K562 (cell line): Measurements from ENCODE around the gene ARL14EPL. TPM values are rescaled to one million over a fixed set of nuclear protein-coding genes. Genes with fewer than 3 reads are reported as not detected.

Source experiments
- CBX2 ChIP-seq: fragments of 200-600 bp; sonication (generic); IDR thresholded peaks from one replicate; pipeline ENCODE4 v1.6.1; 2012; ENCODE audit warnings: mild to moderate bottlenecking, low read length, inconsistent platforms; ENCODE audit not compliant: insufficient read depth, poor library complexity, severe bottlenecking
- CTBP1 ChIP-seq: fragments of 450-650 bp; IDR thresholded peaks from 2 replicates; pipeline ENCODE4 v1.6.1; 2016; ENCODE audit warnings: borderline replicate concordance
- EP300 ChIP-seq: IDR thresholded peaks from 2 replicates; pipeline ENCODE4 v1.6.1; 2012; ENCODE audit warnings: low read length, improper control_type of control experiment
- FOXK2 ChIP-seq, 2 experiments: fragments of 450-650 bp; IDR thresholded peaks in 1 of 2; conservative IDR thresholded peaks in 1 of 2; 2 replicates each; pipeline ENCODE4 v1.6.1; 2016; ENCODE audit warnings: low read depth in 2 of 2, mild to moderate bottlenecking in 1 of 2
- MEIS2 ChIP-seq: fragments of 450-650 bp; IDR thresholded peaks from 2 replicates; pipeline ENCODE4 v1.6.1; 2014; ENCODE audit warnings: mild to moderate bottlenecking; ENCODE audit not compliant: partially characterized antibody
- POLR2B ChIP-seq: fragments of 450-650 bp; IDR thresholded peaks from 2 replicates; pipeline ENCODE4 v1.6.1; 2018; ENCODE audit warnings: low read depth; ENCODE audit not compliant: partially characterized antibody
- RBM14 ChIP-seq: fragments of 200-400 bp; formaldehyde crosslinking; IDR thresholded peaks from 2 replicates; pipeline ENCODE4 v1.6.1; 2018; ENCODE audit warnings: low read depth, mild to moderate bottlenecking, low read length, moderate library complexity, borderline replicate concordance; ENCODE audit not compliant: insufficient read depth
- RFX7 ChIP-seq: fragments of 250-450 bp; sonication (Bioruptor Pico); IDR thresholded peaks from 2 replicates; pipeline ENCODE4 v1.5.1; 2021; ENCODE audit warnings: mild to moderate bottlenecking
- ZNF384 ChIP-seq: IDR thresholded peaks from 2 replicates; pipeline ENCODE4 v1.6.1; 2012; ENCODE audit warnings: low read depth, low read length, improper control_type of control experiment
- polyA plus RNA-seq, 8 experiments: library from polyadenylated mRNA; depleted of rRNA in 4 of 8; stranded (reverse) in 5 of 8; unstranded in 3 of 8; fragments of >200 nt; fragmentation: Nextera tagmentation in 2 of 8; fragmentation: Illumina TruSeq in 1 of 8; extraction: Ambion mirVana in 2 of 8; extraction: Trizol in 1 of 8; gene quantifications; 2 replicates each; pipeline versions ENCODE4 v1.2.1 to v1.2.3, GENCODE V29; 2011 to 2014; ENCODE audit warnings: inconsistent platforms in 1 of 8, missing spikeins in 1 of 8
- total RNA-seq, 7 experiments: library from RNA; depleted of rRNA in 6 of 7; stranded (reverse); fragments of >200 nt in 6 of 7; fragmentation: Illumina TruSeq in 2 of 7; extraction: Trizol in 2 of 7; gene quantifications; 2 replicates each; pipeline versions ENCODE4 v1.2.1 to v1.2.3, GENCODE V29; 2011 to 2021; ENCODE audit warnings: low replicate concordance in 1 of 7
- TF ChIP-seq, protein P1 (sequence below): fragments of 450-650 bp; conservative IDR thresholded peaks from 2 replicates; pipeline ENCODE4 v1.6.1; 2016; ENCODE audit warnings: missing genetic modification characterization, low read depth, mild to moderate bottlenecking, control low read depth, missing compliant biosample characterization
- TF ChIP-seq, protein P2 (sequence below): fragments of 450-650 bp; formaldehyde crosslinking; IDR thresholded peaks from 2 replicates; pipeline ENCODE4 v1.4.0; 2020; ENCODE audit warnings: mild to moderate bottlenecking, moderate library complexity
- TF ChIP-seq, protein P3 (sequence below): sonication (generic); formaldehyde crosslinking; IDR thresholded peaks from 2 replicates; pipeline ENCODE4 v1.9.0; 2022; ENCODE audit warnings: mild to moderate bottlenecking, missing genetic modification reagents
- TF ChIP-seq, protein P4 (sequence below): sonication (generic); formaldehyde crosslinking; IDR thresholded peaks from 2 replicates; pipeline ENCODE4 v1.8.1; 2023; ENCODE audit warnings: mild to moderate bottlenecking, missing genetic modification reagents
- TF ChIP-seq, protein P5 (sequence below): sonication (generic); formaldehyde crosslinking; IDR thresholded peaks from 2 replicates; pipeline ENCODE4 v1.8.0; 2022; ENCODE audit warnings: mild to moderate bottlenecking, missing genetic modification reagents
- TF ChIP-seq, protein P6 (sequence below), 3 experiments: IDR thresholded peaks in 2 of 3; conservative IDR thresholded peaks in 1 of 3; 2 replicates each; pipeline ENCODE4 v1.5.1; 2011 to 2012; ENCODE audit warnings: low read length in 3 of 3, mild to moderate bottlenecking in 3 of 3, control low read depth in 2 of 3, improper control_type of control experiment in 1 of 3, inconsistent platforms in 1 of 3, low read depth in 1 of 3, mixed read lengths in 1 of 3, moderate library complexity in 1 of 3; ENCODE audit not compliant: insufficient read depth in 2 of 3
- TF ChIP-seq, protein P7 (sequence below): fragments of 250-450 bp; sonication (Bioruptor Pico); IDR thresholded peaks from 2 replicates; pipeline ENCODE4 v1.8.0; 2021; ENCODE audit warnings: borderline replicate concordance, mild to moderate bottlenecking, moderate library complexity; ENCODE audit not compliant: poor library complexity, severe bottlenecking

The ARL14EPL gene
- total and polyA plus RNA-seq, 9 of the 15 experiments (the other 6 are each of a cell fraction or from before 2014, with no cell fraction given): 0.06 to 0.14 (median 0.08) TPM; not detected in 5

DNA sequence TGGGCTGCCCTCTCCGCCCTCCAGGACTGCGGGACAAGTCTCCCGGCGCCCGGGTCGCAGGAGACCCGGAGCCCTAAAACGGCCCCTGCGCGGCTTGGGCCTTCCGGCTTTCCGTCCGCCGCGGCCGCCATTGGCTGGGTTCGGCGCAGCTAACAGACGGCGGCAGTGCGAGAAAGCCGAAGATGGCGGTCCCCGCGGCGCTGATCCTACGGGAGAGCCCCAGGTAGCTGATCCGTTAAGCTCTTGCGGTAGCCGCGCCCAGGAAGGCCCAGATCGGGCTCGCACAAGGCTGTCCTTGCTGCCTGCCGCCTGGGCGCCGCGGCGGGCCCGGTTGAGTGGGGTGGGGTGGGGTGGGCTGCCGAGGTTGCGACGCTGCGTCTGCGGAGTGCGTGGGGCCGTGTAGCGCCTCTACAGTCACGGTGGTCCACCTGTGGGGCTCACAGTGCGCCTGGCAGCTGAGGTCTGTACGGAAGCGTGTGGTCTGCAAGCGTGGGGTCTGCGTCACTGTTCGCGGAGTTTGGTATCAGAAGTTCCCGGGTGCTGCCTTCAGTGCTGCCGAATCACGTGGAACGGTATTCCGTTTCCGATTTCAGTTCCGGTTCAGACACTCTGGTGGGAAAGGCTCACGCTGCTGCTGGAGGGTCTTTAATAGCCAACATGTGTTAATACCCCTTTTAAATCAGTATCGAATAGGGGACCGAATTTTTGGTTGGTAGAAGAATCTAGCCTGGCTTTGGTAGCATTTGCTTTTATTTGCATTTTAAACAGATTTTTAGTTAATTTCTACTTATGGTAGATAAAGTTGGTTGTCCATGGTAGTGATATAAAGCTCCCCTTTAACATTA is 52.8 kb downstream of the ARL14EPL start, which contains the start of gene COMMD10 (continued):
- TF ChIP-seq, protein P1, sequence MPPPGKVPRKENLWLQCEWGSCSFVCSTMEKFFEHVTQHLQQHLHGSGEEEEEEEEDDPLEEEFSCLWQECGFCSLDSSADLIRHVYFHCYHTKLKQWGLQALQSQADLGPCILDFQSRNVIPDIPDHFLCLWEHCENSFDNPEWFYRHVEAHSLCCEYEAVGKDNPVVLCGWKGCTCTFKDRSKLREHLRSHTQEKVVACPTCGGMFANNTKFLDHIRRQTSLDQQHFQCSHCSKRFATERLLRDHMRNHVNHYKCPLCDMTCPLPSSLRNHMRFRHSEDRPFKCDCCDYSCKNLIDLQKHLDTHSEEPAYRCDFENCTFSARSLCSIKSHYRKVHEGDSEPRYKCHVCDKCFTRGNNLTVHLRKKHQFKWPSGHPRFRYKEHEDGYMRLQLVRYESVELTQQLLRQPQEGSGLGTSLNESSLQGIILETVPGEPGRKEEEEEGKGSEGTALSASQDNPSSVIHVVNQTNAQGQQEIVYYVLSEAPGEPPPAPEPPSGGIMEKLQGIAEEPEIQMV (tag): no peak
- TF ChIP-seq, protein P2, sequence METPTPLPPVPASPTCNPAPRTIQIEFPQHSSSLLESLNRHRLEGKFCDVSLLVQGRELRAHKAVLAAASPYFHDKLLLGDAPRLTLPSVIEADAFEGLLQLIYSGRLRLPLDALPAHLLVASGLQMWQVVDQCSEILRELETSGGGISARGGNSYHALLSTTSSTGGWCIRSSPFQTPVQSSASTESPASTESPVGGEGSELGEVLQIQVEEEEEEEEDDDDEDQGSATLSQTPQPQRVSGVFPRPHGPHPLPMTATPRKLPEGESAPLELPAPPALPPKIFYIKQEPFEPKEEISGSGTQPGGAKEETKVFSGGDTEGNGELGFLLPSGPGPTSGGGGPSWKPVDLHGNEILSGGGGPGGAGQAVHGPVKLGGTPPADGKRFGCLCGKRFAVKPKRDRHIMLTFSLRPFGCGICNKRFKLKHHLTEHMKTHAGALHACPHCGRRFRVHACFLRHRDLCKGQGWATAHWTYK (CRISPR knock-in tag): no peak
- TF ChIP-seq CTBP1: peak; percentile 16; the same call in 1 of the 2 replicates
- TF ChIP-seq CBX2: no peak
- TF ChIP-seq, protein P3, sequence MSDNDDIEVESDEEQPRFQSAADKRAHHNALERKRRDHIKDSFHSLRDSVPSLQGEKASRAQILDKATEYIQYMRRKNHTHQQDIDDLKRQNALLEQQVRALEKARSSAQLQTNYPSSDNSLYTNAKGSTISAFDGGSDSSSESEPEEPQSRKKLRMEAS (CRISPR knock-in tag): peak; percentile 91
- no peak for TF ChIP-seq RBM14
- TF ChIP-seq, protein P4, sequence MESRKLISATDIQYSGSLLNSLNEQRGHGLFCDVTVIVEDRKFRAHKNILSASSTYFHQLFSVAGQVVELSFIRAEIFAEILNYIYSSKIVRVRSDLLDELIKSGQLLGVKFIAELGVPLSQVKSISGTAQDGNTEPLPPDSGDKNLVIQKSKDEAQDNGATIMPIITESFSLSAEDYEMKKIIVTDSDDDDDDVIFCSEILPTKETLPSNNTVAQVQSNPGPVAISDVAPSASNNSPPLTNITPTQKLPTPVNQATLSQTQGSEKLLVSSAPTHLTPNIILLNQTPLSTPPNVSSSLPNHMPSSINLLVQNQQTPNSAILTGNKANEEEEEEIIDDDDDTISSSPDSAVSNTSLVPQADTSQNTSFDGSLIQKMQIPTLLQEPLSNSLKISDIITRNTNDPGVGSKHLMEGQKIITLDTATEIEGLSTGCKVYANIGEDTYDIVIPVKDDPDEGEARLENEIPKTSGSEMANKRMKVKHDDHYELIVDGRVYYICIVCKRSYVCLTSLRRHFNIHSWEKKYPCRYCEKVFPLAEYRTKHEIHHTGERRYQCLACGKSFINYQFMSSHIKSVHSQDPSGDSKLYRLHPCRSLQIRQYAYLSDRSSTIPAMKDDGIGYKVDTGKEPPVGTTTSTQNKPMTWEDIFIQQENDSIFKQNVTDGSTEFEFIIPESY (CRISPR knock-in tag): 0 out of 2 replicates have a peak, but pooled peaks have one; percentile 74
- no peak for TF ChIP-seq ZNF384
- TF ChIP-seq, protein P5, sequence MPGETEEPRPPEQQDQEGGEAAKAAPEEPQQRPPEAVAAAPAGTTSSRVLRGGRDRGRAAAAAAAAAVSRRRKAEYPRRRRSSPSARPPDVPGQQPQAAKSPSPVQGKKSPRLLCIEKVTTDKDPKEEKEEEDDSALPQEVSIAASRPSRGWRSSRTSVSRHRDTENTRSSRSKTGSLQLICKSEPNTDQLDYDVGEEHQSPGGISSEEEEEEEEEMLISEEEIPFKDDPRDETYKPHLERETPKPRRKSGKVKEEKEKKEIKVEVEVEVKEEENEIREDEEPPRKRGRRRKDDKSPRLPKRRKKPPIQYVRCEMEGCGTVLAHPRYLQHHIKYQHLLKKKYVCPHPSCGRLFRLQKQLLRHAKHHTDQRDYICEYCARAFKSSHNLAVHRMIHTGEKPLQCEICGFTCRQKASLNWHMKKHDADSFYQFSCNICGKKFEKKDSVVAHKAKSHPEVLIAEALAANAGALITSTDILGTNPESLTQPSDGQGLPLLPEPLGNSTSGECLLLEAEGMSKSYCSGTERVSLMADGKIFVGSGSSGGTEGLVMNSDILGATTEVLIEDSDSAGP (CRISPR knock-in tag): no peak
- no peak for TF ChIP-seq MEIS2
- peak; percentile 27 to 44; a peak in 2 of 4 replicates for TF ChIP-seq FOXK2 (conservative IDR thresholded peaks at IDR 0.05 in 1 of 2, IDR thresholded peaks at IDR 0.05 in 1 of 2; ENCODE audit: low read depth in 2 of 2)
- TF ChIP-seq, protein P6, sequence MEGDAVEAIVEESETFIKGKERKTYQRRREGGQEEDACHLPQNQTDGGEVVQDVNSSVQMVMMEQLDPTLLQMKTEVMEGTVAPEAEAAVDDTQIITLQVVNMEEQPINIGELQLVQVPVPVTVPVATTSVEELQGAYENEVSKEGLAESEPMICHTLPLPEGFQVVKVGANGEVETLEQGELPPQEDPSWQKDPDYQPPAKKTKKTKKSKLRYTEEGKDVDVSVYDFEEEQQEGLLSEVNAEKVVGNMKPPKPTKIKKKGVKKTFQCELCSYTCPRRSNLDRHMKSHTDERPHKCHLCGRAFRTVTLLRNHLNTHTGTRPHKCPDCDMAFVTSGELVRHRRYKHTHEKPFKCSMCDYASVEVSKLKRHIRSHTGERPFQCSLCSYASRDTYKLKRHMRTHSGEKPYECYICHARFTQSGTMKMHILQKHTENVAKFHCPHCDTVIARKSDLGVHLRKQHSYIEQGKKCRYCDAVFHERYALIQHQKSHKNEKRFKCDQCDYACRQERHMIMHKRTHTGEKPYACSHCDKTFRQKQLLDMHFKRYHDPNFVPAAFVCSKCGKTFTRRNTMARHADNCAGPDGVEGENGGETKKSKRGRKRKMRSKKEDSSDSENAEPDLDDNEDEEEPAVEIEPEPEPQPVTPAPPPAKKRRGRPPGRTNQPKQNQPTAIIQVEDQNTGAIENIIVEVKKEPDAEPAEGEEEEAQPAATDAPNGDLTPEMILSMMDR (IDR thresholded peaks at IDR 0.05 in 2 of 3, conservative IDR thresholded peaks at IDR 0.05 in 1 of 3; ENCODE audit: insufficient read depth in 2 of 3, low read depth in 1 of 3, low read length in 3 of 3): no peak
- TF ChIP-seq EP300: no peak
- TF ChIP-seq POLR2B: peak; percentile 69
- no peak for TF ChIP-seq RFX7
- TF ChIP-seq, protein P7, sequence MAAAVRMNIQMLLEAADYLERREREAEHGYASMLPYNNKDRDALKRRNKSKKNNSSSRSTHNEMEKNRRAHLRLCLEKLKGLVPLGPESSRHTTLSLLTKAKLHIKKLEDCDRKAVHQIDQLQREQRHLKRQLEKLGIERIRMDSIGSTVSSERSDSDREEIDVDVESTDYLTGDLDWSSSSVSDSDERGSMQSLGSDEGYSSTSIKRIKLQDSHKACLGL (CRISPR knock-in tag): no peak
